Natural killer cell (primary cell): ENCODE data around the gene PRIMPOL. TPM values are rescaled to one million over a fixed set of nuclear protein-coding genes. Genes with fewer than 3 reads are reported as not detected.

Source experiments
- ATAC-seq, 3 donors: fragments of 150-1000 bp in 2 of 3; fragments of 200-7000 bp in 1 of 3; cut with Tn5 transposase; 1 replicate in 1 of 3; 2 replicates in 2 of 3; pipeline ENCODE4 v1.10.0; 2021; ENCODE audit warnings: mild to moderate bottlenecking in 2 of 3, moderate library complexity in 2 of 3
- DNase-seq, 2 donors: peaks; one replicate each; pipeline versions ENCODE4 v3.0.0 to v3.0.0-alpha.2; 2013 to 2021; ENCODE audit warnings: mixed read lengths in 1 of 2
- H3K27ac ChIP-seq: one replicate; pipeline ENCODE4 v1.5.1; 2013; ENCODE audit warnings: mild to moderate bottlenecking, low read length
- H3K27me3 ChIP-seq: one replicate; pipeline ENCODE4 v1.6.1; 2013; ENCODE audit warnings: low read length; ENCODE audit not compliant: control insufficient read depth, insufficient read depth
- H3K36me3 ChIP-seq: one replicate; pipeline ENCODE4 v1.6.1; 2013; ENCODE audit warnings: low read length; ENCODE audit not compliant: control insufficient read depth, insufficient read depth
- H3K4me1 ChIP-seq: one replicate; pipeline ENCODE4 v1.6.1; 2013; ENCODE audit warnings: low read length; ENCODE audit not compliant: control insufficient read depth, insufficient read depth
- H3K4me3 ChIP-seq: one replicate; pipeline ENCODE4 v1.5.1; 2013; ENCODE audit warnings: low read length
- H3K9me3 ChIP-seq: one replicate; pipeline ENCODE4 v1.6.1; 2013; ENCODE audit warnings: low read length; ENCODE audit not compliant: control insufficient read depth, insufficient read depth
- H3K27ac Mint-ChIP-seq, 2 donors: one replicate each; pipeline ENCODE4 v1.8.0; 2022; ENCODE audit warnings: mild to moderate bottlenecking in 2 of 2, mixed read lengths in 2 of 2, moderate library complexity in 1 of 2
- H3K27me3 Mint-ChIP-seq, 2 donors: one replicate each; pipeline ENCODE4 v1.8.0; 2022; ENCODE audit warnings: low read depth in 2 of 2, mixed read lengths in 2 of 2
- H3K36me3 Mint-ChIP-seq: one replicate; pipeline ENCODE4 v1.8.0; 2022; ENCODE audit warnings: mixed read lengths
- H3K4me1 Mint-ChIP-seq, 2 donors: one replicate each; pipeline ENCODE4 v1.8.0; 2022; ENCODE audit warnings: mixed read lengths in 2 of 2
- H3K4me3 Mint-ChIP-seq: one replicate; pipeline ENCODE4 v1.8.0; 2022; ENCODE audit warnings: mild to moderate bottlenecking, moderate library complexity, mixed read lengths
- H3K9me3 Mint-ChIP-seq, 2 donors: one replicate each; pipeline ENCODE4 v1.8.0; 2022; ENCODE audit warnings: mixed read lengths in 2 of 2
- WGBS: methylation state at CpG from one replicate; pipeline ENCODE4 v1.1.7; 2013; ENCODE audit warnings: missing lambda C conversion rate; ENCODE audit not compliant: insufficient coverage; 5-methylcytosine and 5-hydroxymethylcytosine counted together
- intact Hi-C: fragments of 100-400 bp; cut with micrococcal nuclease; formaldehyde crosslinking; loops from one replicate; pipeline ENCODE4 v1.14.2; 2022
- total RNA-seq, 4 donors: library from RNA; stranded (reverse); fragments of 120-200 nt in 1 of 4; gene quantifications; one replicate each; pipeline versions ENCODE4 v1.2.3 to v1.2.4, GENCODE V29; 2013 to 2022
- TF ChIP-seq, protein P1 (sequence below): fragments of 200-600 bp; IDR thresholded peaks from one replicate; pipeline ENCODE4 v1.8.0; 2022; ENCODE audit warnings: antibody characterized with exemption

Gene PRIMPOL
- total RNA-seq, 3 donors from 2014 or later (not counting 1 experiment from before 2014, with no cell fraction given): 13.2 to 17.9 (median 16.9) TPM

GRCh38 chr4:184648054-184648312 lies 1.6 kb upstream of the PRIMPOL start:
- no peaks in the 10 kb centered on the region for H3K27me3 ChIP-seq
- ATAC-seq (no peak), DNase-seq (no peak)
- TF ChIP-seq, protein P1, sequence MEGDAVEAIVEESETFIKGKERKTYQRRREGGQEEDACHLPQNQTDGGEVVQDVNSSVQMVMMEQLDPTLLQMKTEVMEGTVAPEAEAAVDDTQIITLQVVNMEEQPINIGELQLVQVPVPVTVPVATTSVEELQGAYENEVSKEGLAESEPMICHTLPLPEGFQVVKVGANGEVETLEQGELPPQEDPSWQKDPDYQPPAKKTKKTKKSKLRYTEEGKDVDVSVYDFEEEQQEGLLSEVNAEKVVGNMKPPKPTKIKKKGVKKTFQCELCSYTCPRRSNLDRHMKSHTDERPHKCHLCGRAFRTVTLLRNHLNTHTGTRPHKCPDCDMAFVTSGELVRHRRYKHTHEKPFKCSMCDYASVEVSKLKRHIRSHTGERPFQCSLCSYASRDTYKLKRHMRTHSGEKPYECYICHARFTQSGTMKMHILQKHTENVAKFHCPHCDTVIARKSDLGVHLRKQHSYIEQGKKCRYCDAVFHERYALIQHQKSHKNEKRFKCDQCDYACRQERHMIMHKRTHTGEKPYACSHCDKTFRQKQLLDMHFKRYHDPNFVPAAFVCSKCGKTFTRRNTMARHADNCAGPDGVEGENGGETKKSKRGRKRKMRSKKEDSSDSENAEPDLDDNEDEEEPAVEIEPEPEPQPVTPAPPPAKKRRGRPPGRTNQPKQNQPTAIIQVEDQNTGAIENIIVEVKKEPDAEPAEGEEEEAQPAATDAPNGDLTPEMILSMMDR: no peak
- H3K27me3 Mint-ChIP-seq: no peaks in the 10 kb centered on the region
- H3K36me3 ChIP-seq: peaks cover 12% of the 10 kb centered on the region
- WGBS: 6% methylated on average over 6 of the region's 6 CpGs
- H3K4me3 Mint-ChIP-seq: peak overlapping the region; percentile 97
- intact Hi-C loops: loop anchor here (2.0 to 5.0 kb wide), 3 partner anchors 109 to 554 kb away; partner anchors contain the start of gene CFAP97
- peaks cover 29% of the 10 kb centered on the region for H3K4me1 ChIP-seq
- H3K27ac ChIP-seq: peak overlapping the region; percentile 88
- H3K4me1 Mint-ChIP-seq: peaks cover 67 to 74% of the 10 kb centered on the region in 2 donors
- peak overlapping the region; percentile 85 for H3K4me3 ChIP-seq
- H3K9me3 ChIP-seq: no peaks in the 10 kb centered on the region
- peak overlapping the region; percentile 89 to 90 for H3K27ac Mint-ChIP-seq
- H3K9me3 Mint-ChIP-seq: no peaks in the 10 kb centered on the region
- H3K36me3 Mint-ChIP-seq: no peaks in the 10 kb centered on the region

DNA sequence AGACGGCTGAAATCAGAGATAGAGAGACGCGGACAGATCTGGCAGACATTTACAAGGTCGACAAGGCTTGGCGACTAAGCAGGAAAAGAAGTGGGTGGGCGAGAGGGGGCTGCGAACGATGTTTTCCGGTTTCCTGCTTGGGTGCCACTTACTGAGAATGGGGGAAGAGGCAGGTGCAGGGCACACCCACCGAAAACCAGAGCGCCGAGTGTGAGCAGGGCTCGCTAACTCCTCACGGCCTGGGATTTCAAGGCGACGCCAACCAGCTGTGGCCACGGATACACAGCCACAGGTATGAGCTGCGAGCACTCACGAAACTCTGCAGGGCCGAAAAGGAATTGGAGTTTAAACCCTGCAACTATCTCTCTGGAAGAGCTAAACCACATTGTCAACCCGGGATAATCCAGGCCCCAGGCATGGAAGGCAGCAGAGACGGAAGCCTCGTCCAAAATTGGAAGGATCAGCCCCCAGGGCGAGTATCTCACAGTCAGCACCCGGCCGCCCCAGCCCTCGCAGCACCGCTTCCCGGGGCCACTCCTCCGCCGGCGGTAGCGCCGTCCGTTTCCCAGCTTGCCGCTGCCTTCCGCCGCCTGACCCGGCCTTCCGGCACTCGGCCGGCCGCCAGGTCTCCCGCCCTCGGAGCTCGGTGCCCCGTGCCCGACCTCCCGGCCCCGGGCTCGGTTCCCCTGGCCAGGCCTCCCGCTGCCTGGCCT lies 1.1 kb upstream of the PRIMPOL start:
- Histone ChIP-seq H3K9me3 (no peaks in the 10 kb centered on the region), H3K4me3 (peak overlapping the region; percentile 85), H3K4me1 (peaks cover 29% of the 10 kb centered on the region), H3K27me3 (no peaks in the 10 kb centered on the region), H3K27ac (peak overlapping the region; percentile 88), H3K36me3 (peaks cover 12% of the 10 kb centered on the region)
- TF ChIP-seq, protein P1: no peak
- 0% methylated on average over 52 of the region's 52 CpGs for WGBS
- Mint-ChIP-seq H3K36me3 (no peaks in the 10 kb centered on the region), H3K27ac (peak overlapping the region; percentile 89 to 90), H3K9me3 (no peaks in the 10 kb centered on the region), H3K27me3 (no peaks in the 10 kb centered on the region), H3K4me3 (peak overlapping the region; percentile 97), H3K4me1 (peaks cover 67 to 74% of the 10 kb centered on the region in 2 donors)
- intact Hi-C loops: loop anchor here (1.0 to 5.0 kb wide), 7 partner anchors 86 to 554 kb away; partner anchors contain the start of genes CENPU, CFAP97 and IRF2
- ATAC-seq (peak; percentile 9 to 31 (median 18)), DNase-seq (peak; percentile 43 to 66)

- Mint-ChIP-seq H3K4me1 (peaks cover 53 to 65% of the 10 kb centered on the region in 2 donors), H3K27ac (peak overlapping the region; percentile 89 to 90), H3K36me3 (no peaks in the 10 kb centered on the region), H3K4me3 (peak overlapping the region; percentile 92), H3K27me3 (no peaks in the 10 kb centered on the region), H3K9me3 (no peaks in the 10 kb centered on the region)
- TF ChIP-seq, protein P1: no peak
- Histone ChIP-seq H3K36me3 (peaks cover 9% of the 10 kb centered on the region), H3K27ac (peak overlapping the region; percentile 86), H3K27me3 (no peaks in the 10 kb centered on the region), H3K4me1 (peaks cover 25% of the 10 kb centered on the region), H3K4me3 (peak overlapping the region; percentile 89), H3K9me3 (no peaks in the 10 kb centered on the region)
- DNase-seq (peak in 1 of 2 donors; percentile 58), ATAC-seq (peak; percentile 2 to 13 (median 10))
- intact Hi-C loops: loop anchor here (1.0 to 5.0 kb wide), 7 partner anchors 84 to 552 kb away; partner anchors contain the start of genes CENPU, CFAP97 and IRF2
- WGBS: 41% methylated on average over 21 of the region's 21 CpGs
Observed at GRCh38 chr4:184649971-184650855, 675 bp downstream of the PRIMPOL start.
